HG03108 (cell line): ENCODE data around the gene ETAA1.

ENCODE experiments used
- ATAC-seq: cut with Tn5 transposase; IDR thresholded peaks from one replicate; pipeline ENCODE4 v1.9.1; 2021; ENCODE audit warnings: moderate library complexity; ENCODE audit not compliant: unreplicated experiment

Gene ETAA1

DNA sequence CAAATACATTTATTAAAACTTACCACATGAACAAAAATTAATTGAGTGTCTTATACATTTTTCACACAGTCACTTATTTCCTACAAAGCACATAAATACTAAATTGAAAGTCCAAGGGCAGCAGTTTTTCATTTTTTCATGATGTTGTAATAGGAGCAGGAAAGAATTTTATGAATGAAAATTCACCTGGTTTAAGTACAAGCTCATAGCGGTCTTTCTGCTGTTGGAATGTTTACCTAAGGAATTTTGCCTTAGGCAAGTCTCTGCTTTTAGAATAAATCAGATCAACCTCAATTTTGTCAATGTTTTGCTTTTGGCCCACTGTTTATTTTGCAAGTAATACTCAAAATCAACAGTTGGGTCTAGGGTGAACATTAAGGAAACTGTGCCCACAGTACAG, 40.0 kb downstream of the ETAA1 start:
- no peak for ATAC-seq

DNA sequence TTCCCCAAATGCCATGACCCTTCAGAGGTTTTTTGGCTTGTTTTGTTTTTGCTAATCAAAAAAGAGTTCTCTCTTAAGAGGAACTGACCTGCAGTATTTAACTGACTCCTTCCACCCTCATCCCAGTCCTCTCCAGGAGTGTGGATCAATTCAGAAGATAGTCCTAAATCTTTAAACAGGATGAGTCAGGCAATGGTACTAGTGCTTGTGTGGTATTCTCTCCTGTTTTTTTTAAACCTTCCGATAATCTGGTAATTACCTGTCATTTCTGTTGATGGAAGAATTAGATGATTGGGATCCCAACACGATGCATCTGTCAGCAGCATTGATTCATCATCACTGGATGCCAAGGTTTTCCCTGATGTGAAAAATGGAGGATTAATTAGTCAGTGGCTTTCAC, 41.2 kb downstream of the ETAA1 start:
- ATAC-seq: no peak

DNA sequence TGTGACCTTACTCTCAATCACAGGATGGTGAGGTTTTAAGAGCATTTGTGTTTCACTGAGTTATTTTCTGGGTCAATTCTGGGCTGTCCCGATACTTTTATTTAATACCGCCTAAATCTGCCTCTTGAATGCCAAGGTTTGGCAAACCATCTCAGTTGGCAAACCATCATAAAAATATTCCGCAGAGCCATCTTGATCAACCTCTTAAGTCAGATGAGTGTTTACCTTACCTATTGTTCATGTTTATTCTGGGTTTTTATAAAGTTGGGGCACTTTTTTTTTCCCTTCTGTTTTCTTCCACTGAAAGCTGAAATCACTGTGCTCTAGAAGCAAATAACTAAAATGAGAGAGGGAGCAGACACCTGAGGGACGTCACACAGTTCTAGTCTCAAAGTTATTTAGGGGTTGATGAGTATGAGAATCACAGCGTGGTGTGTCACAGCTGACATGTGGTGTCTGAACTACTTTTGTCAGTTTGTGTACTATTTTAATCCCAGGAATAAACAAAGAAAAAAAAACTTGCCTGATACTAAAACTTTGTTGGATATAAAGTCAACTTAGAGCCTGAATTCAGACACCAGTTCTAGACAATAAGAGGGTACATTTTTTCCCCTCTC, 48.6 kb downstream of the ETAA1 start:
- no peak for ATAC-seq

- no peak for ATAC-seq
These were observed 49.4 kb downstream of the ETAA1 start for GRCh38 chr2:67446491-67446911.

GRCh38 chr2:67448648-67449047, 51.5 kb downstream of the ETAA1 start:
- ATAC-seq: no peak

DNA sequence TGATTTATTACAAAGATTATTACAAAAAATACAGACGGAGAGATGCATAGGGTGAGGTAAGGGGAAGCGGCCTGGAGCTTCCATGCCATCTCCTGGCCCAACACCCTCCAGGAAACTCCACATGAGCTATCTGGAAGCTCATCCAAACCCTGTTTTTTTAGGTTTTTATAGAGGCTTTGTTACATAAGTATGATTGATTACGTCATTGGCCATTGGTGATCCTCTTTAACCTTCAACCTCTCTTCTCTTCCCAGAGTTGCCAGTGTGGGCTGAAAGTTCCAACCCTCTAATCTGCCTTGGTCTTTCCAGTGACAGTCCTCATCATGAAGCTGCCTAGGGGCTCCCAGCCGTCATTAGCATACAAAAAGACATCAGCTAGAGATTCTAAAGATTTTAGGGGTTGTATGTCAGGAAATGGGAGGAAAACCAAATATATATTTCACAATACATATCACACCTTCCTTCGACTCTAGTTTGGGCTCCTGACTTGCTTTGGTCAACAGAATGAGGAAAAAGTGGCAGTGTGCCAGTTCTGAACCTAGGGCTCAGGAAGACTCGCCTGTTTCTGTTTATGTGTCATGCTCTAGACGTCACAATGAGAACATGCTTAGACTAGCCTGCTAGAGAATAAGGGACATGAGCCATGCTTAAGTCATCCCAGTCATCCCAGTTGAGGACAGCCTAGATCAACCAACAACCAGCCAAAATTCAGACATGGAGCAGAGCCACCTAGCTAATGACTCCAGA, 54.1 kb downstream of the ETAA1 start:
- ATAC-seq: no peak

- no peak for ATAC-seq
These were observed 56.2 kb downstream of the ETAA1 start for GRCh38 chr2:67453310-67453709.

GRCh38 chr2:67455219-67456142, 58.3 kb downstream of the ETAA1 start:
- ATAC-seq: no peak

GRCh38 chr2:67456428-67456827, 59.3 kb downstream of the ETAA1 start:
- ATAC-seq: no peak

DNA sequence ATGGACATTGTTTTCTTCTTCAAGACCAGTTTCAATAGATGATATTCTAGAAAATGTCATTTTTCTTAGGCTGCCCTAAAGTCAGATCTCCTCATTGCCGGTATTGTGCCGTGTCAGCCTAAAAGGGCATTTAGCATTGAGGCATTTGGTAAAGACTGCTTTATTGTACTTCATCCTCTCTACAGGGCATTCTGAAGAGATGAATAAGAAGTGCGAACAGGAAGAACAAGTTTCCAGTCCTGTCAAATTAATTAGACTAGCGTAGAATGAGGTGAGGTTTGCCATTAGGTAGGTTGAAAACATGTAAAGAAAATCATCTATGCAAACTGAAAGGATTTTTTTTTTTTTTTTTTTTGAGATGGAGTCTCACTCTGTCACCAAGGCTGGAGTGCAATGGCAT, 60.6 kb downstream of the ETAA1 start:
- no peak for ATAC-seq

DNA sequence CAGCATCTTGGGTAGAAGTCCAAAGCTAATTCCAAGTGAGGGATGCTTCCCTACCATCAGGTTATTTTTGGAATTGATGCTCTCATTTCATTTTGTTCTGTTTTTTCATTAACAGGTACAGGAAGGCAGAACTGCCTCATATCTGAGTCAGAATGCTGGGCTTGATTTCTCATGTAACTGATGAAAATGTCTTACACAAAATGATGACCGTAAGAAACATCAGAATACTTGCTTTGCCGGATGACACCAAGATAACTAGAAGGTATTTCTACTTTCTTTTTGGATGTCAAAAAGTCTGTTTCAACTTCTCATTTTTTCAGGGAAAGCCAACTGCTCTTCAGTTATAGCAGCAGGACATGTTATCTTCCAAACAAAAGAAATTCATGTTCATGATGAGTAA, 62.6 kb downstream of the ETAA1 start:
- no peak for ATAC-seq
